Measurements from ENCODE around the gene RCAN1.

DNA sequence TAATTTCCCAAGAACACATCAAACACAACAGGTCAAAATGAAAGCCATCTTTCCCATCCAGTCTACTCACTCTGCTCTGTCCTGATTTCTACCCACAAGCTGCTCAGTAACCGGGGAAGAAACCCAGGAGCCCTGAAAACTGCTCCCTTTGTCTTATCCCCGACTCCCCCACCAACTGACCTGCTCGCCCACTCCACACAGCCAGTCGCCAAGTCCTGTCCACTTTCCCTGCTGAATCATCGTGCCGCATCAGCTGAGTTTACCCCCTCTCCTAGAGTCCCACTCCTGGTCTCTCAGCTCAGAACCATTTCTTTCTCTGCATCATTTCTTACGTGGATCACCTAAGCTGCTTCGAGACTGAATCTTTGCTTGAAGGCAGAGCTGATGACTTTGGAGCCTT is 11.2 kb upstream of the RCAN1 start:
- TF ChIP-seq, protein P1, sequence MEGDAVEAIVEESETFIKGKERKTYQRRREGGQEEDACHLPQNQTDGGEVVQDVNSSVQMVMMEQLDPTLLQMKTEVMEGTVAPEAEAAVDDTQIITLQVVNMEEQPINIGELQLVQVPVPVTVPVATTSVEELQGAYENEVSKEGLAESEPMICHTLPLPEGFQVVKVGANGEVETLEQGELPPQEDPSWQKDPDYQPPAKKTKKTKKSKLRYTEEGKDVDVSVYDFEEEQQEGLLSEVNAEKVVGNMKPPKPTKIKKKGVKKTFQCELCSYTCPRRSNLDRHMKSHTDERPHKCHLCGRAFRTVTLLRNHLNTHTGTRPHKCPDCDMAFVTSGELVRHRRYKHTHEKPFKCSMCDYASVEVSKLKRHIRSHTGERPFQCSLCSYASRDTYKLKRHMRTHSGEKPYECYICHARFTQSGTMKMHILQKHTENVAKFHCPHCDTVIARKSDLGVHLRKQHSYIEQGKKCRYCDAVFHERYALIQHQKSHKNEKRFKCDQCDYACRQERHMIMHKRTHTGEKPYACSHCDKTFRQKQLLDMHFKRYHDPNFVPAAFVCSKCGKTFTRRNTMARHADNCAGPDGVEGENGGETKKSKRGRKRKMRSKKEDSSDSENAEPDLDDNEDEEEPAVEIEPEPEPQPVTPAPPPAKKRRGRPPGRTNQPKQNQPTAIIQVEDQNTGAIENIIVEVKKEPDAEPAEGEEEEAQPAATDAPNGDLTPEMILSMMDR (conservative IDR thresholded peaks at IDR 0.05; ENCODE audit: low read length) = no peak
- TF ChIP-seq EZH2phosphoT487 (IDR thresholded peaks at IDR 0.05; ENCODE audit: borderline replicate concordance, low read depth, low read length) = no peak

Data from OCI-LY7 (cell line).